HepG2 (cell line): ENCODE results near the gene AUNIP. TPM values are rescaled to one million over a fixed set of nuclear protein-coding genes. Genes with fewer than 3 reads are reported as not detected.
A peak's percentile ranks its signal among the peaks of the same experiment; 100 is the strongest.

Experiments
- HMG20B ChIP-seq: conservative IDR thresholded peaks from 2 replicates; pipeline ENCODE4 v1.6.1; 2016; ENCODE audit warnings: missing genetic modification reagents, missing compliant biosample characterization
- PHF21A ChIP-seq: sonication (generic); formaldehyde crosslinking; IDR thresholded peaks from 2 replicates; pipeline ENCODE4 v1.5.0; 2020; ENCODE audit warnings: mild to moderate bottlenecking, missing genetic modification reagents
- TIGD3 ChIP-seq: sonication (generic); formaldehyde crosslinking; IDR thresholded peaks from 2 replicates; pipeline ENCODE4 v1.5.1; 2020; ENCODE audit warnings: mild to moderate bottlenecking, missing genetic modification reagents, borderline replicate concordance
- ZBTB3 ChIP-seq: sonication (generic); formaldehyde crosslinking; IDR thresholded peaks from 2 replicates; pipeline ENCODE4 v1.4.0; 2020; ENCODE audit warnings: low read depth, mild to moderate bottlenecking, moderate library complexity, missing genetic modification reagents, borderline replicate concordance
- ZNF18 ChIP-seq: sonication (generic); formaldehyde crosslinking; IDR thresholded peaks from 2 replicates; pipeline ENCODE4 v1.8.0; 2022; ENCODE audit warnings: mild to moderate bottlenecking, missing genetic modification reagents; ENCODE audit not compliant: insufficient replicate concordance
- ZNF609 ChIP-seq: sonication (generic); formaldehyde crosslinking; IDR thresholded peaks from 2 replicates; pipeline ENCODE4 v1.4.0; 2020; ENCODE audit warnings: mild to moderate bottlenecking, missing genetic modification reagents, borderline replicate concordance
- ZNF761 ChIP-seq: sonication (generic); formaldehyde crosslinking; conservative IDR thresholded peaks from 2 replicates; pipeline ENCODE4 v1.4.0; 2020; ENCODE audit warnings: mild to moderate bottlenecking, missing genetic modification reagents
- ZSCAN29 ChIP-seq: sonication (generic); formaldehyde crosslinking; conservative IDR thresholded peaks from 2 replicates; pipeline ENCODE4 v1.4.0; 2020; ENCODE audit warnings: mild to moderate bottlenecking, missing genetic modification reagents
- polyA plus RNA-seq, 8 experiments: library from polyadenylated mRNA; depleted of rRNA in 3 of 8; stranded (reverse) in 7 of 8; unstranded in 1 of 8; fragments of >200 nt; fragmentation: Illumina TruSeq in 4 of 8; extraction: Trizol in 4 of 8; gene quantifications; 2 replicates each; pipeline versions ENCODE4 v1.2.1 to v1.2.3, GENCODE V29; 2011 to 2016; ENCODE audit warnings: low read depth in 4 of 8, missing spikeins in 1 of 8, mixed read lengths in 1 of 8; ENCODE audit not compliant: insufficient read depth in 1 of 8
- total RNA-seq, 5 experiments: library from RNA; depleted of rRNA; stranded (reverse); fragments of >200 nt; fragmentation: Illumina TruSeq; extraction: Trizol; gene quantifications; 2 replicates each; pipeline ENCODE4 v1.2.3, GENCODE V29; 2016; ENCODE audit warnings: low read depth in 1 of 5
- TF ChIP-seq, protein P1 (sequence below): sonication (generic); formaldehyde crosslinking; IDR thresholded peaks from 2 replicates; pipeline ENCODE4 v1.9.0; 2022; ENCODE audit warnings: low read depth, missing genetic modification reagents
- TF ChIP-seq, protein P2 (sequence below): sonication (generic); formaldehyde crosslinking; IDR thresholded peaks from 2 replicates; pipeline ENCODE4 v1.4.0; 2020; ENCODE audit warnings: mild to moderate bottlenecking, missing genetic modification reagents

AUNIP gene
- total and polyA plus RNA-seq, 2 of the 13 experiments (the other 11 are each of a cell fraction or from before 2014, with no cell fraction given): 3.8 to 12.3 TPM

GRCh38 chr1:25871086-25871703 is 11.9 kb upstream of the AUNIP start (continued):
- TF ChIP-seq ZSCAN29 (CRISPR knock-in tag) (peak; percentile 79; the same call in 1 of the 2 replicates), ZBTB3 (CRISPR knock-in tag) (0 out of 2 replicates have a peak, but pooled peaks have one; percentile 38), TIGD3 (no peak), PHF21A (CRISPR knock-in tag) (peak; percentile 76), ZNF761 (CRISPR knock-in tag) (peak; percentile 55; the same call in 1 of the 2 replicates), ZNF609 (CRISPR knock-in tag) (0 out of 2 replicates have a peak, but pooled peaks have one; percentile 47), ZNF18 (CRISPR knock-in tag) (peak; percentile 25), HMG20B (CRISPR knock-in tag) (0 out of 2 replicates have a peak, but pooled peaks have one; percentile 28)
- TF ChIP-seq, protein P1, sequence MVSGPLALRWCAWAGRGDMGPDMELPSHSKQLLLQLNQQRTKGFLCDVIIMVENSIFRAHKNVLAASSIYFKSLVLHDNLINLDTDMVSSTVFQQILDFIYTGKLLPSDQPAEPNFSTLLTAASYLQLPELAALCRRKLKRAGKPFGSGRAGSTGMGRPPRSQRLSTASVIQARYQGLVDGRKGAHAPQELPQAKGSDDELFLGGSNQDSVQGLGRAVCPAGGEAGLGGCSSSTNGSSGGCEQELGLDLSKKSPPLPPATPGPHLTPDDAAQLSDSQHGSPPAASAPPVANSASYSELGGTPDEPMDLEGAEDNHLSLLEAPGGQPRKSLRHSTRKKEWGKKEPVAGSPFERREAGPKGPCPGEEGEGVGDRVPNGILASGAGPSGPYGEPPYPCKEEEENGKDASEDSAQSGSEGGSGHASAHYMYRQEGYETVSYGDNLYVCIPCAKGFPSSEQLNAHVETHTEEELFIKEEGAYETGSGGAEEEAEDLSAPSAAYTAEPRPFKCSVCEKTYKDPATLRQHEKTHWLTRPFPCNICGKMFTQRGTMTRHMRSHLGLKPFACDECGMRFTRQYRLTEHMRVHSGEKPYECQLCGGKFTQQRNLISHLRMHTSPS (CRISPR knock-in tag): no peak
- TF ChIP-seq, protein P2, sequence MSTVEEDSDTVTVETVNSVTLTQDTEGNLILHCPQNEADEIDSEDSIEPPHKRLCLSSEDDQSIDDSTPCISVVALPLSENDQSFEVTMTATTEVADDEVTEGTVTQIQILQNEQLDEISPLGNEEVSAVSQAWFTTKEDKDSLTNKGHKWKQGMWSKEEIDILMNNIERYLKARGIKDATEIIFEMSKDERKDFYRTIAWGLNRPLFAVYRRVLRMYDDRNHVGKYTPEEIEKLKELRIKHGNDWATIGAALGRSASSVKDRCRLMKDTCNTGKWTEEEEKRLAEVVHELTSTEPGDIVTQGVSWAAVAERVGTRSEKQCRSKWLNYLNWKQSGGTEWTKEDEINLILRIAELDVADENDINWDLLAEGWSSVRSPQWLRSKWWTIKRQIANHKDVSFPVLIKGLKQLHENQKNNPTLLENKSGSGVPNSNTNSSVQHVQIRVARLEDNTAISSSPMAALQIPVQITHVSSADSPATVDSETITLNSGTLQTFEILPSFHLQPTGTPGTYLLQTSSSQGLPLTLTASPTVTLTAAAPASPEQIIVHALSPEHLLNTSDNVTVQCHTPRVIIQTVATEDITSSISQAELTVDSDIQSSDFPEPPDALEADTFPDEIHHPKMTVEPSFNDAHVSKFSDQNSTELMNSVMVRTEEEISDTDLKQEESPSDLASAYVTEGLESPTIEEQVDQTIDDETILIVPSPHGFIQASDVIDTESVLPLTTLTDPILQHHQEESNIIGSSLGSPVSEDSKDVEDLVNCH (CRISPR knock-in tag): no peak
